Activated T-helper 9 cell treated with anti-CD3 and anti-CD28 coated beads, Interleukin-2, amount 50 U/mL, for 16 hours (primary cell): Measurements from ENCODE around the gene ONECUT3.

Experiments
- DNase-seq: peaks from one replicate; pipeline ENCODE4 v3.0.0-alpha.2; 2020; ENCODE audit warnings: low read depth

The ONECUT3 gene

GRCh38 chr19:1739960-1740629 lies 13.2 kb upstream of the ONECUT3 start:
- no peak for DNase-seq

- no peak for DNase-seq
Observed at GRCh38 chr19:1742989-1743696, 10.2 kb upstream of the ONECUT3 start.

- DNase-seq: no peak
Observed at GRCh38 chr19:1744133-1744665, 9.1 kb upstream of the ONECUT3 start.

GRCh38 chr19:1744822-1745563 lies 8.3 kb upstream of the ONECUT3 start:
- DNase-seq: no peak

- DNase-seq: no peak
Observed at GRCh38 chr19:1745589-1746031, 7.7 kb upstream of the ONECUT3 start.

GRCh38 chr19:1746401-1747284 lies 6.7 kb upstream of the ONECUT3 start:
- DNase-seq: no peak

- peak; percentile 17 for DNase-seq
Observed at GRCh38 chr19:1747285-1748114, 5.8 kb upstream of the ONECUT3 start.

- DNase-seq: no peak
Observed at GRCh38 chr19:1748115-1748872, 5.0 kb upstream of the ONECUT3 start.

- no peak for DNase-seq
Observed at GRCh38 chr19:1748873-1749341, 4.4 kb upstream of the ONECUT3 start.

- DNase-seq: no peak
Observed at GRCh38 chr19:1749373-1750342, 3.6 kb upstream of the ONECUT3 start.

- DNase-seq: no peak
Observed at GRCh38 chr19:1750343-1751021, 2.8 kb upstream of the ONECUT3 start.

GRCh38 chr19:1751367-1752008 lies 1.8 kb upstream of the ONECUT3 start:
- DNase-seq: no peak

- DNase-seq: no peak
Observed at GRCh38 chr19:1752009-1752756, 1.1 kb upstream of the ONECUT3 start.

GRCh38 chr19:1754018-1754635 lies 821 bp downstream of the ONECUT3 start:
- no peak for DNase-seq

GRCh38 chr19:1754636-1755466 lies 1.5 kb downstream of the ONECUT3 start:
- no peak for DNase-seq
